ENCODE data around the gene NCOA1.

NCOA1 gene

DNA sequence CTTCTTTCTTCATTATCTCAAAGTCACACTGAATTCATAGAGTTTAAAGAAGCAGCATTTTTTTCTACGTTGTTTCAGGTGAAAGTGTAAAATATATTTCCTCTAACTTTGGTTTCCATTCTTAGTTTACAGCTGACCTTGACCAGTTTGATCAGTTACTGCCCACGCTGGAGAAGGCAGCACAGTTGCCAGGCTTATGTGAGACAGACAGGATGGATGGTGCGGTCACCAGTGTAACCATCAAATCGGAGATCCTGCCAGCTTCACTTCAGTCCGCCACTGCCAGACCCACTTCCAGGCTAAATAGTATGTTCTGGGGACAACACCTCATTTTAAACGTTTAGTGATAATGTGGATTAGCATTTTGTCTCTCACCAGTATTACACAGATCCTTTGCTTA lies 219.8 kb downstream of the NCOA1 start:
- no peak for DNase-seq

DNA sequence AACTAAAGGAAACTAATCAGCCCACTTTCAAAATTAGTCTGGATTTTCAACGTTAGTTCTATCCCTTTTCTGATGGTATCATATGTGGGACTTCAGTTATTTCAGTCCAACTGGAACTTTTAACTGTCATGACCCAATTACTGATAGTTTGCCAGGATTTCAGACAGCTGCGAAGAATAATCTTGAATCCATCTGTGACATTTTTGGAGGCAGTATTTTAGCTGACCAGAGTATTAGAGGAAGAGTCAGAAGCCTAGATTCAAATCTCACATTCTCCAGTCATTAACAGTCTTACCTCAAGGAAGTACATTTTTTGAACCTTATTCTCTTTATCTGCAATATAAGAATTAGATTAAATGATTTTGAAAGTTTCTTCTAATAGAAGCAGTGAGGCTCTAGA lies 220.8 kb downstream of the NCOA1 start:
- DNase-seq: no peak

DNA sequence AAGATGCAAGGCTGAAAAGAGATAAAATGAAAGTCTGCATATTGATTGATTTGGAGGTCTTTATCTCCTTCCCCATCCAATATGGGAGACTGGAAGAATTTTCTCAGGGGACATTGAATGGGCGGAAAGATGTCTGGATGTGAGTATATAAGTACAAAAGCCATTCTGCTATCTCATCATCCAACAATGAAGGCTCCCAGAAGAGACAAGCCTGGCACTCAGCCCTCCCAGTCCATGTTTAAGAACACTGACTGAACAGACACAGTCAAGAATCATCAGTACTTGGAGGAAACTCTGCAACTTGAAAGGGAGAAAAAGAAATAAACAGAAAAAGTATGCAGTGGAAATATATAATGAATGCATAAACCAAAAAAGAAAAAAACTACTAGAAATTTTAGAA lies 221.2 kb downstream of the NCOA1 start:
- DNase-seq: no peak

DNA sequence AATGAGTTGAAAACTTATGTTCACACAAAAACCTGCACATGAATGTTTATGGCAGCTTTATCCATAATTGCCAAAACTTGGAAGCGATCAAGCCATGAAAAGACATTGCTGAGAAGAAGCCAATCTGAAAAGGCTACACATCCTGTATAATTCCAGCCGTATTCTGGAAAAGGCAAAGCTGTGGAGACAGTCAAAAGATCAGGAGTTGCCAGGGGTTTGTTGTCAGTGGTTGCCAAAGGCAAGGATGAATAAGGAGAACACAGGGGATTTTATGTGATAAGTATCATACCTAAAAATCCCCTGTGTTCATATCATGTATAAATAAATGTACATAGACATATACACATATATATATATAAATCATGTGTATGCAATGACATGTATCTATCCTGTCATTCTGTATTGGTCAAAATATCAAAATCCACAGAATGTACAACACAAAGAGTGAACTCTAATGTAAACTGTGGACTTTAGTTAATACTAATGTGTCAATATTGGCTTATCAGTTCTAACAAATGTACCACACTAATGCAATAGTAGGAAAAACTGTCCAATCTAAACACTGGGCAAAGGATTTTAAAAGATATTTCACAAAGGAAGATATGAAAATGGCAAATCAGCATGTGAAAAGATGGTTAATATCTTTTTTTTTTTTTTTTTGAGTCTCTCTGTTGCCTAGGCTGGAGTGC lies 226.4 kb downstream of the NCOA1 start:
- DNase-seq: no peak

DNA sequence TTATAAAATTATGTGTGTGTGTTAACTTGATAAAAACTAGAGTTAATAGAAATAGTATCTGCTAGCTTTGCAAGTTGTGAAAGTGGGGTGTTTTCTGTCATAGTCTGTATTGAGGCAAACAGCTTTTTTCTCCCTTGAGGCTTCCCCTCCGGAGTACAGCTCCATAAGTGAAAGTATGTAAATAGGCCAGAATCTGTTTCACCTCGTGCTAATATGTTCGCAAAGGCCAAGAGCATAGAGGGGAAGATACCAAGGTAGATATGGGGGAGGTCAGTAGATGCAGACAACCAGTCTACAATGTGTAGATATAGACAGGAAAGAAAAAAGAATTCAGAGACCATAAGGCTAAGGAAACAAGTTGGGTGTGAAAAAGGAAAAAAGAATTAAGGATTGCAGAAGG lies 229.3 kb downstream of the NCOA1 start:
- no peak for DNase-seq

DNA sequence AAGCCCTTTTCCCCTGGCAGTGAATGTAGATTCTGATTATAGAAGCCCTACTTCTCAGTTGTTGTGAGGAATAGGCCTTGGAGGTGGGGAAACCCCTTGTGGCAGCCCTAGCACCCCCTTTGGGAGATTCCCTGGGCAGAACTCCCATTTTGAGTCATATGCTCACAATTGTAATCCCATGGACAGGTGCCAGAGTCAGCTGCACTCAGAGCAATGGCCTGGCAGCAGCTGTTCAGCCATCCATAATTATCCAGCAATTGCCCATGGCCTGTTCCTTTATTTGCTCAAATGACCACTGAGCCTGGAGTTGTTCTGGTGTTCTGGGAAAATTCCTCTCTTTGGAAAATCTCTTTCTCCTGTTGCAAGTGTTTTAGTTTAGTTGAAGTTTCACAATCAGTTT lies 230.4 kb downstream of the NCOA1 start:
- DNase-seq: peak; percentile 9

DNA sequence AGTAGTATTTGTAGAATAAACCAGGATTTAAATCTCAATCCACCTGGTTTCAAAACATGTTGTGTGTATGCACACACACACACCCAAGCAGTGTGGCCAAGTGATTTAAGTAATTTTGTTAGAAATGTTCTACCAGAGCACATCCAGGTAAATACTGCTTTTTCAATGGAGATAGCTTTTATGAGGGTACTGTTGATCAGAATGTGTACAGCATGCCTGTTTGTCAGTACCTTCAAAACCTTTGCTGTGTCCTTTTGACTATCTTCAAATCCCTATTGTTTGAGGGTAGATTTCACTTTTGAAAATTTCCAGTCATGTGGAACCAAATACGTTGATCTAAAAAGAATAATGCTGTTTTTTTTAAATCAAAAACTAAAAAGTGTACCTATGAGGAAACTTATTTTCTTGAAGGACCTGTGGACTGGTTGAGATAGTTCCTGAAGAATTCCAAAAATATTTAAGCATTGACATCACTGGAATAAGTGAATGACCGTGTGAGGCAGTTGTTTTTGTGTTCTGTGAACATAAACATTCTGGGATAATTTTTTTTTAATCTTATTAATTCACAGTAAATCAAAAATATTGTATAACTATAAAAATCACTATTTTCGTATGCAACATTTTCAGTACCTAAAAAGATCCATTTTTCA lies 231.2 kb downstream of the NCOA1 start:
- no peak for DNase-seq

DNA sequence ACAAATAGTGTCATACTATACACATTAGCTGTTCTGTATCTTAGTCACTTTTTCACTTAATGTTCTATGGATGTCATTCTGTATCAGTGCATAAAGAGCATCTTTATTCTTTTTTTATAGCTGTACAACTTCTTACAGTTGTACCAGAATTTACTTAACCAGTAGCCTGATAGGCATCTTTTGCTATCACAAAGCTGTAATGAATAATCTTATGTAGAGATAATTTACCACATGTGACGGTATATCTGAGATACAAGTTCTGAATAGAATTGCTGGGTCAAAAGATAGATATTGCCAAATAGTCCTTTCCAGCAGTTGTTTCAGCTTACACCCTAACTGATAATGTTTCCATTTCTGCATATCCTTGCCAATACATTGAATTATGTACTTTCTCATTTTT lies 232.1 kb downstream of the NCOA1 start:
- no peak for DNase-seq

DNA sequence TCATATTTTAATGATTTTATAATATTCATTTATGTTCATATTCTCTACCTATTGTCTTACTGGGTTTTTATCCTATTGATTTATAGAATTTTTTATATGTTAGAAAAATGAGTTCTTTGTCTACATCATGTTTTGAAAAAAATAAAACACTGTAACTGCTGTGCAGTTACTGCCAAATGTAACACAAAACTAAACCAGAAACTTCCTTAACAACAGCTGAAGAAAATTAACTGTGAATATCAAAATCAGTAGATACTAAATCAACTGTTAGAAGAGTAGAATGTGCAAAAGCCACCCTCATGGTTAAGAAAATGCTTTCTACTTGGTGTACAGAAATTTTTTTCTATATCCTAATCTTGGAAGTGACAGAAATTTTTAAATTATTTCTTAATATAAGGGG lies 232.6 kb downstream of the NCOA1 start:
- no peak for DNase-seq

DNA sequence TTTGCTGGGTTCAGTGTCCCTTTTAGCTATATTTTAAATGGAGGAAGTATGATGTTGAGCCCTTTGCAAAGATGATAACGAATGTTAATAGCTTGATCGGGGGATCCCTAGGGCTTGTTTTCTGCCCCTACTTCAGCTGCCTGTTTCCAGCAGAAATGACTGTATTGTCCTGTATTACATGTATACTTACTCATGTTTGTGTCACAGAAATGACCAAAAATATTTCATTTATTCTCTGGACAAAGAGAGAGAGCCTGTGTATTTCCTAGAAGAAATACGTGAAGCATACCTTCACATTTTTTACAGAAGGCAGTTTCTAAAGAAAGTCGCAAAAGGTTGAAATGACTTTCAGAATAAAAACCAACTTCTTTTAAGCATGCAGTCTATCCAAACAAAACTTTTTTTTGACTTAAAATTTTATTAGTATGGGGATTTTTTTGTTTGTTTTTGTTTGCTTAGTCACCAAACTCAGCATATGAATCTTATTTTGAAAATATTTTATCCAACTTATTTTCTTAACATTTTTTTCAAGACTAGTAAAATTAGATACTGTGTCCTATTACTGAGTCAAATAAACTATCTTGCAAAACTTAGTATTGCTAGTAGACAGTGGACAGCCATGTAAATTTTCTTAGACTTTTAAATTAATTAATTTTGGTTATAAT lies 233.2 kb downstream of the NCOA1 start:
- DNase-seq: no peak

DNA sequence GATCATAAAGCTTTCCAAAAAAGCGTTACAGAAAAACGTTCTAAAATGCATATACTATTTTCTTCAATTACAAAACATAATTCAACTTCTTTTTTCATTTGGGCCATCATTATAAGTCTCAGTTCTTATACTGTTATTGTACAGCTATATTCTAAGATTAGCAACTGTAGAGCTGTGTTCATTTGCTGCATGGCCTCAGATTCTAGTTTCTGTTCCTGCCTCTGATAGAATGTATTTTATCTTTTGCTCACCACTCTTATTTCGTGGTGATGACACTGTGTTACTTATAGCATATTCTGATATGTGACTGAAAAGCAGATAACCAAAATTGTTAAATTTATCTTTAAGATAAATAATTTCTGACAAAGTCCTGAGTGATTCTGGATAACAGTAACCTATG lies 234.9 kb downstream of the NCOA1 start:
- DNase-seq: no peak

DNA sequence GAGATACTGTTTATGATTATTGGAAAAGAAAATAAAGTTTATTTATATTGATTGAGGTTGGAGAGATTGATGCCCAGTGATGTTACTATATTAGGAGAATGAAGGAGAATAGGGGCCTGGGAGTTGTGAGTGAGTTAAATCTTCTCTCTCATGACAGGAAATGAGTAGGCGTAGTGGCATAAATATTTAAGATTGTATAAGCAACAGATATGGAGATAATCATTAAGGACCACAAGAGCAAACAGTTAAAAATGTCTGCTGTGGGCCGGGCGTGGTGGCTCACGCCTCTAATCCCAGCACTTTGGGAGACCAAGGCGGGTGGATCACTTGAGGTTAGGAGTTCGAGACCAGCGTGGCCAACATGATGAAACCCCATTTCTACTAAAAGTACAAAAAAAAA lies 239.4 kb downstream of the NCOA1 start:
- DNase-seq: no peak

DNA sequence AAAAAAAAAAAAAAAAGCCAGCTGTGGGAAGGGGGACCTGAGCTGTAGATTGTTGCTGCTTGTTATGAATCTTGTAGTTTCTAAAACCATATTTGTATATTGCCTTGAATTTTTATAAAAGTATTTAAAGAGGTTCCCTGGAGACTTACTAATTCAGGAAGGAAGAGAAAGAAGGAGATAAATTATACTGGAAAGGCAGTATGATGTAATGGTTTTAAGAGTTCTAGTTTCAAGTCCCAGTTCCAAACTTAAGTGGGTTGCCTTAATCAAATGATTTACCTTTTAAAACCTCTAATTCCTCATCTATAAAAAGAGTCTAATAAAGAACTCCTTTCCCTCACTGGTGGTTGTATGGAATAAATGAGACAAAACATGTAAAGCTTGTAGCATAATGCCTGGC lies 240.0 kb downstream of the NCOA1 start:
- DNase-seq: no peak

DNA sequence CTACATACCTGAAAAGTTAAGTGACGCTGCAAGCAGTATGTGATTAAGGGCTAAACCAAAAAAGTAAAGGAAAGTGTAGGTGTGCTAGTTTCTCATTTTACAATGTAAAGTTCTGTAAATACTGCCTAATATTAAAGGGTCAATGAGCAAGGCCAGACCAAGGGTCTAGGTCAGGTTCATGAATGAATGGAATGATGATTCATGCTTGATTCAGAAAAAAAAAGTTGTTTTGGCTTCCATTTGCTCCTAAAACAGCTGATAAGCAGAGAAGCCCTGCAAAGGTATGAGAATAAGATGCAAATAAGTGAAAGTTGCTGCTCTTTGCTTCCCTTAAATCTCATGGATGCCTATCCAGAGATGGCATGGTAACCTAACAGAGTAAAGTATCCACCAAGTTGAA lies 240.9 kb downstream of the NCOA1 start:
- no peak for DNase-seq

DNA sequence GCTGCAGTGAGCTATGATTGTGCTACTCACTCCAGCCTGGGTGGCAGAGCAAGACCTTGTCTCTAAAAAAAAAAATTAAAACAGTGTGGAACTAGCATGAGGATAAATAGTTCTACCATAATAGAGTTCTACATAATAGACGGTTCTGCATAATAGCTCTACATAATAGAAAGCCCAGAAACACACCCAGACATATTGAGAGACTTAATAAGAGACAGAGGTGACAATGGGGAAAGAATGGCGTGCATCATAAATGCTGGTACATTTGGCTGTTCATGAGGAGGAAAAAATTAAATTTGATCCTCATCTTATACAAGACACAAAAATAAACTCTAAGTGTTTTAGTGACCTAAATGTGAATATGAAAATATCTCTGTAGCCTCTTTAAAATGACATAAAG lies 243.7 kb downstream of the NCOA1 start:
- DNase-seq: no peak

DNA sequence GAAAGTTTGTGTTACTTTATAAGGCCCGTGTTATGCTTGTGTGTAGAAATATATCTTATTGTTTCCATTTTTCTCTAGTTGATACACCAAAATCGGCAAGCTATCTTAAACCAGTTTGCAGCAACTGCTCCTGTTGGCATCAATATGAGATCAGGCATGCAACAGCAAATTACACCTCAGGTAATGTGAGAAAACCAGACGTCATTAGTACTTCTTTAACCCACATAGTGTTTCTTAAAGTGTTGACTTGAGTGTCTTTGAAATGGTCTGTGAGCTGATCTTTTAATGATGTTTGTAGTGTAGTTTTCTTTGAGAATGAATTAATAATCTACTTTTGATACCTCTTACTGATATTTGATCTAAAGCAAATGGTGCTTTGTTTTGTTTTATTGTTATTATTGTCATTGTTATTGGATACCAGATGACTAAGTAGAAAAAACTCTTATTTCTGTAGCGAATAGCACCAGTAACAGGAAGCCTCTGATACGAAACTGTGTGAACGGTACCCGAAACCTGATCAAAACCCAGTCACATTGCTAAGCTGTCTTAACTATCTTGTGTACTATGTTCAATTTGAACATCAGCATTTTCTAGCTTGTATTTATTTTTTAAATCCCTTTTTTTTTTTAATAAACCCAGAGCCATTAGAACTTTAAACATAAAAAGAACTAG lies 248.4 kb downstream of the NCOA1 start:
- no peak for DNase-seq

DNA sequence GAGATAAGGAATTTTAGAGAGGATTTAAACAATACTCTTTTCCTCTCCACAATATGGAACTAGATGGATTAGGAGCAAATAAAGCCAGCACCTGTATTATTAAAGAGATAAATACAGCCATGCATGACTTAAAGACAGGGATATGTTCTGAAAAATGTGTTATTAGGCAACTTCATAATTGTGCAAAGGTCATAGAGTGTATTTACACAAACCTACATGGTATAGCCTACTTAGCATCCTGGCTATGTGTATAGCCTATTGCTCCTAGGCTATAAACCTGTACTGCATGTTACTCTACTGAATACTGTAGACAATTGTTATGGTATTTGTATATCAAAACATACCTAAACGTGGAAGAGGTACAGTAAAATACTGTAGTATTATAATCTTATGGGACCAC lies 249.1 kb downstream of the NCOA1 start:
- no peak for DNase-seq

DNA sequence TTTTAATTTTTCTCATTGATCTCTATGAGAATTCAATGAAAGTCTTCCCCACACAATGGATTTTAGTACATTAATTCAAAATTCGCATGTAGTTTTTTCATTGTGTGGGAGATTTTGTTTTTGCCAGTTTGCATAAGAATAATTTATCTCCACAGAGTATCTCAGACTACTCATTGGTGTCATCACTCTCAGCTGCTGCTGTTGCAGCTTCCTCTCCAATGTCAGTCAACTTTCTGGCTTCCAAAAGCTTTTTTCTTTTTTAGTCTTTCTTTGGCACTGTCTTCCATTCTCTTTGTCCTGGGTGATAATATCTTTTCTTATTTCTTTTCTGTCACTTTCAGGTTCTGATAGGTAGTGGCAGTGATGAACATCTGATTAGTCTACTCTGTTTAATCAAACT lies 251.7 kb downstream of the NCOA1 start:
- no peak for DNase-seq

DNA sequence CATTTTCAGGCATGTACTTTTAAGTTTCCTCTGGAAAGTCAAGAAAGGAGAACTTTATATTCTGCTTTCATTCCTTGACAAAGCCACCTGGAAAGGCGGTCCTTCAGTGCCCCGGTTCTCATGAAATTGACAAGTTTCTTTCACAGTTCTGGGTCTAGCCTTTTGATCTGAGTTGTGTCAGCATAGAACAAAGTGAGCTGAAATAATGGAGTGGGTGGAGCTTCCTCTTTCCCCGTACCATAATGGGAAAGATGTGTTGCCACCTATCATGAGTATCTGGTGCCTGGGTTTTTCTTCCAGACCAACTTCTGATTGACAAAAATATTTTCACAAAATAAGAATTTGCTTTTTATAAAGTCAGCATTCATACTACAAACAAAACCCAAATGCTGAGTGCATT lies 252.9 kb downstream of the NCOA1 start:
- no peak for DNase-seq

DNA sequence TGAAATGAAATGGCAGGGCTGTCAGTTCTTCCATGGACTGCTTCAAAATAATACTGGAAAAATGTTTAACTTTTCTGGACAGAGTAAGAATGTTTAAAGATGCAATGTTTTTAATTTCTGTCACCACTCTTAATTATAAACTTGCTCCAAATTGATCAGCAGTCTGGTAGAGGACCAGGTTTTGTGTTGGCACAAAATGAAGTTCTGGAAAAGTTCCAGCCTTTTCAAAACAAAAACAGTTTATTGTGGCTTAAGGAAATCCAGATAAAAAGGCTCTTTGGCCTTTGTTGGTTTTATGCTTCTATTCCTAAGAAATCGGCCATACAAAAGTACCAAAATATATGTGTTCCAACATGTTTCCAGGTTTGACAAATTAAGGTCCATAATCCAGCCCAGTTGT lies 253.3 kb downstream of the NCOA1 start:
- no peak for DNase-seq

DNA sequence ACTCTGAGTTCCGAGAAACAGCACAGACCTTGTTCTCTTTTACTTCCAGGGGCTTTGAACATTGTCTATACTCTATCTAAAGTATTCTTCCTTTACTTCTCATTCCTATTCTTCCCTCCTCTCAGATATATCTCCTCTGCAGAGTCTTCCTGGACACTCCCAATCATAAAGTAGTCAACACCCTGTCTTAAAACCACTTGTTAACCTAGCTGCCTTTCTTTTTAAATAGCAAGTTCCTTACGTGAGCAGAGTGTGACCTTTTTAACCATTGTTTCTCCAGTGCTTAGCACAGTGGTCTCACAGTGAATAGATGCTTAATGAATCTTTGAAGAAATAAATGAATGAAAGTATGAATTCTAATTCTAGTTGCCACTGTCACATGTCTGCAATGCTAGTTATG lies 254.8 kb downstream of the NCOA1 start:
- DNase-seq: no peak

DNA sequence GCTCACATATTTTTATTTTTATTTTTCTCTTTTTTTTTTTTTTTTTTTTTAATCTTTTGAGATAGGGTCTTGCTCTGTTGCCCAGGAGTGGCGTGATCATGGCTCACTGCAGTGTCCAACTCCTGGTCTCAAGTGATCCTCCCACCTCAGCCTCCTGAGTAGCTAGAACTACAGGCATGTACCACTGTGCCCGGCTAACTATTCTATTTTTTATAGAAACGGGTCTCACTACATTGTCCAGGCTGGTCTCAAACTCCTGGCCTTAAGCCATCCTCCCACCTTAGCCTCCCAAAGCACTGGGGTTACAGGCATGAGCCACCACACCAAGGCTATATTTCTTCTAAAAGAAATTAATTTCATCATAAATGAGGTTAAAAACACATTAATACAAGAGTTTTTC lies 256.2 kb downstream of the NCOA1 start:
- DNase-seq: no peak

DNA sequence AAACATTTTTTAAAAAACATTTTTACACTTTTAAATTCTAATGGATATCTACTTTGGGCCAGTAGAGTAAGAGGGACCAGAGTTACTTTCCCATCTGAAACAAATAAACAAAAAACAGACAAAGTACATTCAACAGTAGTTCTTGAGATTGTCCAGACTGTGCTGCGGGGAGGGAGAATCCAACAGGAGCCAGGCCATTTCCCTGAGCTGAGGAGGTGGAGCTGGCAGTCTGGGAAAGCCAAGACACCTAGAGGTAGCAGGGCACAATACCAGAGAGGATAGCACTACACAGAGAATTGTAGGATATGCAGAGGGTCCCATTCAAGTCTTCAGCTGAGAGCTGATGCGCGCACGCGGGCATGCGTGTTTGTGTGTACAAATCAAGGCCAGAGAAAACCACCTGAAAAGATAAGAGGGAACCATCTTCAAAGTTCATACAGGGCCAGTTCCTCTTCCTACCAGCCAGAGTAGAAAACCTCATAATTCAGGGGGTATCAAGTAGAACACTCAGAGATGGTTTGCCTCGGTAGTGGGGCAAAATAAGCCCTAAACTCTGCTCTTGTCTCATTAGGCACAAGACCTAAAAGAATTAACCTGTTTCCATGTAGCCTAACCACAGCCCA lies 258.1 kb downstream of the NCOA1 start:
- DNase-seq: no peak

All from activated CD4-positive, alpha-beta T cell treated with anti-CD3 and anti-CD28 coated beads for 48 hours (primary cell).